A549 treated with CORT108297 at 1 μM for 4 hours (cell line): ENCODE data around the gene RORB. TPM values are rescaled to one million over a fixed set of nuclear protein-coding genes. Genes with fewer than 3 reads are reported as not detected.

Experiments
- total RNA-seq: library from RNA; stranded (reverse); fragments of 200-300 nt; extraction: Qiagen RNA extraction; gene quantifications from 5 replicates; pipeline ENCODE4 v1.2.3, GENCODE V29; 2022

Gene RORB
- total RNA-seq, result not detected in 5 replicates

GRCh38 chr9:74496819-74497747, at the start of gene RORB:
TSS of gene RORB (plus strand) at chr9:74497335. CDS start at chr9:74497977, 642 bp downstream.

